H9 (cell line): Measurements from ENCODE around the gene SLC25A14. TPM values are rescaled to one million over a fixed set of nuclear protein-coding genes. Genes with fewer than 3 reads are reported as not detected.
"Not testable (repeated sequence)": the region's sequence is repeated elsewhere in the genome, so short reads cannot be mapped to it uniquely, and the experiment has no call there.

Experiments
- DNase-seq: peaks from one replicate; pipeline ENCODE4 v3.0.0-alpha.2; 2017
- H2AFZ ChIP-seq: one replicate; pipeline ENCODE4 v1.6.1; 2013; ENCODE audit warnings: mild to moderate bottlenecking, low read length, control low read depth, moderate library complexity
- H2AK5ac ChIP-seq: 2 replicates; pipeline ENCODE4 v1.6.1; 2013; ENCODE audit warnings: low read length, control low read depth, mixed read lengths; ENCODE audit not compliant: insufficient read length
- H2BK120ac ChIP-seq: one replicate; pipeline ENCODE4 v1.6.1; 2013; ENCODE audit warnings: low read depth, mild to moderate bottlenecking, low read length, control low read depth, inconsistent platforms; ENCODE audit not compliant: poor library complexity, severe bottlenecking
- H2BK12ac ChIP-seq: 2 replicates; pipeline ENCODE4 v1.6.1; 2013; ENCODE audit warnings: low read length, control low read depth, mixed read lengths, low read depth; ENCODE audit not compliant: insufficient read length
- H2BK15ac ChIP-seq: 2 replicates; pipeline ENCODE4 v1.6.1; 2013; ENCODE audit warnings: low read depth, low read length, control low read depth
- H2BK20ac ChIP-seq: one replicate; pipeline ENCODE4 v1.6.1; 2013; ENCODE audit warnings: low read depth, mild to moderate bottlenecking, low read length, control low read depth, inconsistent platforms; ENCODE audit not compliant: poor library complexity, severe bottlenecking
- H2BK5ac ChIP-seq: 2 replicates; pipeline ENCODE4 v1.6.1; 2013; ENCODE audit warnings: low read length, control low read depth, mixed read lengths; ENCODE audit not compliant: insufficient read length
- H3K14ac ChIP-seq: 2 replicates; pipeline ENCODE4 v1.6.1; 2013; ENCODE audit warnings: low read length, control low read depth; ENCODE audit not compliant: insufficient read depth
- H3K18ac ChIP-seq: 2 replicates; pipeline ENCODE4 v1.6.1; 2013; ENCODE audit warnings: low read depth, mild to moderate bottlenecking, mixed read lengths, low read length, control low read depth; ENCODE audit not compliant: insufficient read length
- H3K23ac ChIP-seq: 2 replicates; pipeline ENCODE4 v1.6.1; 2013; ENCODE audit warnings: low read length, control low read depth, mixed read lengths, low read depth; ENCODE audit not compliant: insufficient read length
- H3K23me2 ChIP-seq: 2 replicates; pipeline ENCODE4 v1.6.1; 2013; ENCODE audit warnings: low read depth, mild to moderate bottlenecking, mixed read lengths, low read length, control low read depth; ENCODE audit not compliant: insufficient read length, poor library complexity, severe bottlenecking
- H3K27ac ChIP-seq: 2 replicates; pipeline ENCODE4 v1.5.1; 2013; ENCODE audit warnings: low read length, control low read depth, mixed read lengths, low read depth; ENCODE audit not compliant: insufficient read length
- H3K27me3 ChIP-seq: 2 replicates; pipeline ENCODE4 v1.6.1; 2013; ENCODE audit warnings: low read length, control low read depth, inconsistent platforms; ENCODE audit not compliant: insufficient read depth
- H3K4ac ChIP-seq: 2 replicates; pipeline ENCODE4 v1.6.1; 2013; ENCODE audit warnings: low read depth, mild to moderate bottlenecking, control low read depth, inconsistent platforms, low read length, moderate library complexity
- H3K4me1 ChIP-seq: 2 replicates; pipeline ENCODE4 v1.6.1; 2013; ENCODE audit warnings: low read length, control low read depth, inconsistent platforms; ENCODE audit not compliant: insufficient read depth
- H3K4me2 ChIP-seq: 2 replicates; pipeline ENCODE4 v1.6.1; 2013; ENCODE audit warnings: low read length, control low read depth, mixed read lengths; ENCODE audit not compliant: insufficient read length, insufficient read depth
- H3K56ac ChIP-seq: 2 replicates; pipeline ENCODE4 v1.6.1; 2013; ENCODE audit warnings: low read depth, mild to moderate bottlenecking, mixed read lengths, low read length, control low read depth; ENCODE audit not compliant: insufficient read length
- H3K79me1 ChIP-seq: 2 replicates; pipeline ENCODE4 v1.6.1; 2013; ENCODE audit warnings: low read depth, mild to moderate bottlenecking, moderate library complexity, low read length, control low read depth, inconsistent platforms; ENCODE audit not compliant: insufficient read depth, poor library complexity, severe bottlenecking
- H3K79me2 ChIP-seq: 2 replicates; pipeline ENCODE4 v1.6.1; 2013; ENCODE audit warnings: low read length, control low read depth, inconsistent platforms; ENCODE audit not compliant: insufficient read depth
- H3K9ac ChIP-seq: 2 replicates; pipeline ENCODE4 v1.6.1; 2013; ENCODE audit warnings: low read length, control low read depth, mixed read lengths; ENCODE audit not compliant: insufficient read length; ENCODE audit errors: extremely low read depth
- H3K9me3 ChIP-seq: one replicate; pipeline ENCODE4 v1.6.1; 2013; ENCODE audit warnings: low read depth, low read length, inconsistent platforms; ENCODE audit not compliant: control insufficient read depth
- H3T11ph ChIP-seq: one replicate; pipeline ENCODE4 v1.6.1; 2013; ENCODE audit warnings: mild to moderate bottlenecking, low read length, control low read depth, inconsistent platforms
- H4K20me1 ChIP-seq: one replicate; pipeline ENCODE4 v1.6.1; 2013; ENCODE audit not compliant: control insufficient read depth, insufficient read length, insufficient read depth
- H4K5ac ChIP-seq: 2 replicates; pipeline ENCODE4 v1.6.1; 2013; ENCODE audit warnings: low read depth, mild to moderate bottlenecking, mixed read lengths, low read length, control low read depth; ENCODE audit not compliant: insufficient read length
- H4K8ac ChIP-seq: replicated peaks from 2 replicates; pipeline ENCODE4 v1.6.1; 2013; ENCODE audit warnings: low read length, control low read depth, mixed read lengths, low read depth; ENCODE audit not compliant: insufficient read length
- H4K91ac ChIP-seq: 2 replicates; pipeline ENCODE4 v1.6.1; 2013; ENCODE audit warnings: low read depth, mild to moderate bottlenecking, moderate library complexity, mixed read lengths, low read length, control low read depth; ENCODE audit not compliant: insufficient read length
- H3K27ac Mint-ChIP-seq, 3 experiments: 2 replicates in 2 of 3; 3 replicates in 1 of 3; pipeline ENCODE4 v1.8.0; 2020 to 2021; ENCODE audit warnings: mixed read lengths in 3 of 3, mild to moderate bottlenecking in 1 of 3, moderate library complexity in 1 of 3
- H3K27me3 Mint-ChIP-seq: 2 replicates; pipeline ENCODE4 v1.8.0; 2021; ENCODE audit warnings: low read depth, mild to moderate bottlenecking, moderate library complexity, mixed read lengths
- H3K36me3 Mint-ChIP-seq, 3 experiments: 2 replicates in 2 of 3; 3 replicates in 1 of 3; pipeline ENCODE4 v1.8.0; 2020 to 2021; ENCODE audit warnings: low read depth in 3 of 3, mixed read lengths in 3 of 3; ENCODE audit not compliant: insufficient read depth in 1 of 3
- H3K4me1 Mint-ChIP-seq, 2 experiments: 2 replicates each; pipeline ENCODE4 v1.8.0; 2020; ENCODE audit warnings: mixed read lengths in 2 of 2
- H3K4me3 Mint-ChIP-seq, 2 experiments: 2 replicates in 1 of 2; 3 replicates in 1 of 2; pipeline ENCODE4 v1.8.0; 2020 to 2021; ENCODE audit warnings: mild to moderate bottlenecking in 2 of 2, mixed read lengths in 2 of 2, moderate library complexity in 1 of 2
- H3K9me3 Mint-ChIP-seq, 2 experiments: 2 replicates in 1 of 2; 3 replicates in 1 of 2; pipeline ENCODE4 v1.8.0; 2020; ENCODE audit warnings: mild to moderate bottlenecking in 2 of 2, mixed read lengths in 2 of 2, moderate library complexity in 1 of 2
- WGBS: extraction: QIAGEN DNeasy Blood & Tissue Kit; methylation state at CpG from one replicate; pipeline ENCODE4 v1.1.7; 2013; ENCODE audit warnings: missing lambda C conversion rate, low lambda C conversion rate, mixed read lengths; ENCODE audit not compliant: insufficient read length; ENCODE audit errors: extremely low coverage; 5-methylcytosine and 5-hydroxymethylcytosine counted together
- total RNA-seq: library from RNA; stranded (reverse); gene quantifications from 2 replicates; pipeline ENCODE4 v1.2.1, GENCODE V29; 2021
- TF ChIP-seq, protein P1 (sequence below): fragments of 200-600 bp; sonication (generic); conservative IDR thresholded peaks from 3 replicates; pipeline ENCODE4 v1.8.0; 2021; ENCODE audit warnings: antibody characterized with exemption, mild to moderate bottlenecking

SLC25A14 gene
- total RNA-seq, 1 experiment from 2014 or later: 12.7 TPM

DNA sequence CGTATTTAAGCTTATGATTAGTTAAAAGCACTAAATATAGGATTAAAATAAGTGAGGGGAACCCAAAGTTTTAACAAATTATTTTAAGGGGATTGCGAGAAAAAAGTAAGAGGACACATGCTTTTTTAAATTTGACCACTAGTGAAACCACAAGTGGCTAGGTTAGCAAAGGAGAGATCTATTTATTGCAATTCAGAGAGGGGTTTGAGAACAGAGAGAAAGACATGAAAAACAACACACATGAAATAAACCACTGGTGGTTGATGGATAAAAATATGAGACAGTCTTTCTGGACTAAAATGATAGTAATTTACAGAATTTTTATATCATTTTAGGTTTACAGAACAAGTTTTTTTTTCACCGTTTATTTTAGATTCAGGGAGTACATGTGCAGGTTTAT, 11.8 kb downstream of the SLC25A14 start:
- WGBS: no CpG with 5 or more reads among the region's 3 CpGs
- H3K27ac Mint-ChIP-seq: no peak overlapping the region
- no peaks in the 10 kb centered on the region for H3K4me1 Mint-ChIP-seq

GRCh38 chrX:130352050-130352449, 12.3 kb downstream of the SLC25A14 start:
- not testable (repeated sequence) for H3K4ac ChIP-seq, H3K18ac ChIP-seq, H4K91ac ChIP-seq, H3K4me3 Mint-ChIP-seq, DNase-seq, H4K5ac ChIP-seq, H3K27ac Mint-ChIP-seq, H3K56ac ChIP-seq, H3K79me2 ChIP-seq, H3K23me2 ChIP-seq, H3K27ac ChIP-seq, H2AFZ ChIP-seq, H3K9me3 ChIP-seq, H3K9ac ChIP-seq, H3K4me2 ChIP-seq, H3K14ac ChIP-seq, H2BK5ac ChIP-seq, H2BK20ac ChIP-seq, H3T11ph ChIP-seq, H2BK12ac ChIP-seq, H2AK5ac ChIP-seq, H3K27me3 Mint-ChIP-seq, H2BK120ac ChIP-seq, H4K8ac ChIP-seq, H2BK15ac ChIP-seq, H3K23ac ChIP-seq, H3K4me1 ChIP-seq, H3K27me3 ChIP-seq, H4K20me1 ChIP-seq, H3K79me1 ChIP-seq, H3K4me1 Mint-ChIP-seq
- peaks cover 3 to 34% (median 8%) of the 10 kb centered on the region in 3 experiments; a peak in 5 of 7 replicates for H3K36me3 Mint-ChIP-seq
- H3K9me3 Mint-ChIP-seq: peaks cover 0 to 39% of the 10 kb centered on the region in 2 experiments; a peak in 3 of 5 replicates
- WGBS: no CpG with 5 or more reads among the region's 1 CpG

More for the DNA sequence above, 11.8 kb downstream of the SLC25A14 start:
- no peaks in the 10 kb centered on the region for H3K27me3 Mint-ChIP-seq
- Histone ChIP-seq H4K91ac (no peak overlapping the region), H4K8ac (no peak overlapping the region), H3K9me3 (no peaks in the 10 kb centered on the region), H4K20me1 (no peaks in the 10 kb centered on the region), H2BK15ac (no peak overlapping the region), H2BK120ac (no peak overlapping the region), H3K23me2 (no peaks in the 10 kb centered on the region), H2BK12ac (no peak overlapping the region), H3K79me1 (no peaks in the 10 kb centered on the region), H3K9ac (no peak overlapping the region), H2AFZ (no peak overlapping the region), H2BK5ac (no peak overlapping the region), H3K27me3 (no peaks in the 10 kb centered on the region), H3T11ph (no peak overlapping the region), H3K4me2 (no peak overlapping the region), H3K18ac (no peak overlapping the region), H2AK5ac (no peak overlapping the region), H3K4ac (no peak overlapping the region), H2BK20ac (no peak overlapping the region), H3K56ac (no peak overlapping the region), H3K14ac (no peak overlapping the region), H3K27ac (no peak overlapping the region), H4K5ac (no peak overlapping the region), H3K23ac (no peak overlapping the region), H3K79me2 (no peaks in the 10 kb centered on the region), H3K4me1 (no peaks in the 10 kb centered on the region)
- H3K4me3 Mint-ChIP-seq: no peak overlapping the region
- TF ChIP-seq, protein P1, sequence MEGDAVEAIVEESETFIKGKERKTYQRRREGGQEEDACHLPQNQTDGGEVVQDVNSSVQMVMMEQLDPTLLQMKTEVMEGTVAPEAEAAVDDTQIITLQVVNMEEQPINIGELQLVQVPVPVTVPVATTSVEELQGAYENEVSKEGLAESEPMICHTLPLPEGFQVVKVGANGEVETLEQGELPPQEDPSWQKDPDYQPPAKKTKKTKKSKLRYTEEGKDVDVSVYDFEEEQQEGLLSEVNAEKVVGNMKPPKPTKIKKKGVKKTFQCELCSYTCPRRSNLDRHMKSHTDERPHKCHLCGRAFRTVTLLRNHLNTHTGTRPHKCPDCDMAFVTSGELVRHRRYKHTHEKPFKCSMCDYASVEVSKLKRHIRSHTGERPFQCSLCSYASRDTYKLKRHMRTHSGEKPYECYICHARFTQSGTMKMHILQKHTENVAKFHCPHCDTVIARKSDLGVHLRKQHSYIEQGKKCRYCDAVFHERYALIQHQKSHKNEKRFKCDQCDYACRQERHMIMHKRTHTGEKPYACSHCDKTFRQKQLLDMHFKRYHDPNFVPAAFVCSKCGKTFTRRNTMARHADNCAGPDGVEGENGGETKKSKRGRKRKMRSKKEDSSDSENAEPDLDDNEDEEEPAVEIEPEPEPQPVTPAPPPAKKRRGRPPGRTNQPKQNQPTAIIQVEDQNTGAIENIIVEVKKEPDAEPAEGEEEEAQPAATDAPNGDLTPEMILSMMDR: no peak
- peaks cover 0 to 36% of the 10 kb centered on the region in 2 experiments; a peak in 3 of 5 replicates for H3K9me3 Mint-ChIP-seq
- DNase-seq: no peak
- H3K36me3 Mint-ChIP-seq: peaks cover 3 to 30% (median 8%) of the 10 kb centered on the region in 3 experiments; a peak in 5 of 7 replicates
